Adrenal gland (tissue), 12 donors: ENCODE measurements around the gene LRCH1. TPM values are rescaled to one million over a fixed set of nuclear protein-coding genes. Genes with fewer than 3 reads are reported as not detected.

ENCODE experiments used
- DNase-seq, 7 donors: peaks; one replicate each; pipeline ENCODE4 v3.0.0-alpha.2; 2019 to 2020
- H3K27ac ChIP-seq, 5 donors: fragments of 200-600 bp; sonication (generic) in 4 of 5; 1 replicate in 3 of 5; 2 replicates in 2 of 5; pipeline versions ENCODE4 v1.5.1 to v1.8.0; 2016 to 2020; ENCODE audit warnings: mild to moderate bottlenecking in 1 of 5
- H3K27me3 ChIP-seq: fragments of 200-600 bp; 2 replicates; pipeline ENCODE4 v1.8.0; 2021
- H3K36me3 ChIP-seq, 2 donors: fragments of 200-600 bp; replicated peaks in 1 of 2; 1 replicate in 1 of 2; 2 replicates in 1 of 2; pipeline versions ENCODE4 v1.5.1 to v1.8.0; 2018 to 2022
- H3K4me1 ChIP-seq, 2 donors: fragments of 200-600 bp; replicated peaks in 1 of 2; 1 replicate in 1 of 2; 2 replicates in 1 of 2; pipeline versions ENCODE4 v1.5.1 to v1.8.0; 2018 to 2021
- H3K4me3 ChIP-seq, 4 donors: fragments of 200-600 bp; sonication (generic) in 3 of 4; one replicate each; pipeline ENCODE4 v1.5.1; 2016 to 2018
- H3K9me3 ChIP-seq, 3 donors: fragments of 200-600 bp; sonication (generic) in 1 of 3; replicated peaks in 1 of 3; 1 replicate in 2 of 3; 2 replicates in 1 of 3; pipeline versions ENCODE4 v1.5.1 to v1.8.0; 2016 to 2021
- CTCF ChIP-seq, 6 experiments: fragments of 450-650 bp in 4 of 6; fragments of 200-600 bp in 2 of 6; sonication (generic) in 1 of 6; IDR thresholded peaks; 1 replicate in 5 of 6; 2 replicates in 1 of 6; pipeline versions ENCODE4 v1.5.1 to v1.8.0; 2016 to 2021; ENCODE audit warnings: antibody characterized with exemption in 6 of 6, mild to moderate bottlenecking in 2 of 6, moderate library complexity in 1 of 6
- POLR2A ChIP-seq, 2 donors: fragments of 450-650 bp; IDR thresholded peaks; one replicate each; pipeline ENCODE4 v1.6.1; 2017; ENCODE audit warnings: antibody characterized with exemption in 2 of 2, mild to moderate bottlenecking in 2 of 2, moderate library complexity in 1 of 2
- WGBS, 4 donors: extraction: QIAGEN DNeasy Blood & Tissue Kit in 2 of 4; methylation state at CpG; one replicate each; pipeline versions ENCODE4 v1.1.5 to v1.1.7; 2013 to 2017; 5-methylcytosine and 5-hydroxymethylcytosine counted together
- intact Hi-C, 2 donors: fragments of 100-400 bp; cut with DNase I; formaldehyde crosslinking; loops; one replicate each; pipeline versions ENCODE4 v1.14.1 to v1.15.0; 2022 to 2023
- polyA plus RNA-seq, 3 donors: library from polyadenylated mRNA; stranded (reverse); fragments of 200-250 nt in 2 of 3; fragments of 350-450 nt in 1 of 3; fragmentation: Illumina TruSeq in 1 of 3; extraction: RNeasy Lipid Tissue Mini Kit (QIAGEN cat#74804) in 1 of 3; gene quantifications; one replicate each; pipeline ENCODE4 v1.2.3, GENCODE V29; 2013 to 2014
- total RNA-seq, 9 donors: library from RNA; depleted of rRNA in 4 of 9; stranded (reverse); fragments of >200 nt in 4 of 9; fragments of 120-200 nt in 1 of 9; fragmentation: NEBNext Ultra II Directional in 1 of 9; extraction: Animal tissue kit (Norgen Biotek cat#: 25700) in 1 of 9; gene quantifications; one replicate each; pipeline versions ENCODE4 v1.1.0 to v1.2.4, GENCODE V29; 2013 to 2023
- donor health status: healthy with polysubstance abuse.
- donor health status: Bipolar disorder and iron deficiency.
- donor health status: DM: yes; HTN: yes; CAD: no.
- donor health status: DM: no; HTN: no; CAD: no.
- donor health status: DM: no; HTN: no; CAD: no.
- donor health status: DM: yes; HTN: yes; CAD: no.

LRCH1 gene
- total and polyA plus RNA-seq, 12 donors, result 2.8 to 13.6 (median 8.4) TPM

GRCh38 chr13:46717275-46717674 lies 164.3 kb downstream of the LRCH1 start:
- H3K36me3 ChIP-seq, result no peaks in the 10 kb centered on the region
- 61 to 81% (median 67%) methylated on average over 4 of the region's 4 CpGs for WGBS, 4 donors
- H3K4me1 ChIP-seq, result peaks cover 0 to 7% of the 10 kb centered on the region in 2 donors

GRCh38 chr13:46717856-46718255 lies 164.9 kb downstream of the LRCH1 start:
- H3K27me3 ChIP-seq, result no peaks in the 10 kb centered on the region
- 52 to 72% (median 60%) methylated on average over 2 of the region's 2 CpGs for WGBS, 4 donors
- H3K4me1 ChIP-seq, result peaks cover 0 to 7% of the 10 kb centered on the region in 2 donors
- TF ChIP-seq CTCF (IDR thresholded peaks at IDR 0.05) (no peak), POLR2A (IDR thresholded peaks at IDR 0.05) (no peak)
- H3K27ac ChIP-seq, result no peak overlapping the region
- intact Hi-C loops, result loop anchor here in 1 of 2 donors (10.0 kb wide), 1 partner anchor 223 kb away; no protein-coding TSS in a partner anchor
- no peak overlapping the region for H3K4me3 ChIP-seq
- no peak for DNase-seq
- no peaks in the 10 kb centered on the region for H3K9me3 ChIP-seq
- no peaks in the 10 kb centered on the region for H3K36me3 ChIP-seq

More at GRCh38 chr13:46717275-46717674, 164.3 kb downstream of the LRCH1 start:
- DNase-seq, result no peak
- no peaks in the 10 kb centered on the region for H3K9me3 ChIP-seq
- H3K4me3 ChIP-seq, result no peak overlapping the region
- no peaks in the 10 kb centered on the region for H3K27me3 ChIP-seq
- intact Hi-C loops, result loop anchor here in 1 of 2 donors (10.0 kb wide), 1 partner anchor 222 kb away; no protein-coding TSS in a partner anchor
- no peak overlapping the region for H3K27ac ChIP-seq
- TF ChIP-seq CTCF (IDR thresholded peaks at IDR 0.05) (no peak), POLR2A (IDR thresholded peaks at IDR 0.05) (no peak)

- no peak for DNase-seq
- intact Hi-C loops, result loop anchor here (5.0 kb wide), 2 partner anchors 168 to 228 kb away; partner anchors contain the start of gene LRCH1 (in 2 of the 2)
- TF ChIP-seq CTCF (IDR thresholded peaks at IDR 0.05), result no peak
- TF ChIP-seq POLR2A (IDR thresholded peaks at IDR 0.05), result no peak
- Histone ChIP-seq H3K27ac (no peak overlapping the region), H3K27me3 (no peaks in the 10 kb centered on the region), H3K36me3 (peaks cover 0 to 18% of the 10 kb centered on the region in 2 donors), H3K4me3 (no peak overlapping the region), H3K4me1 (peaks cover 0 to 7% of the 10 kb centered on the region in 2 donors), H3K9me3 (no peaks in the 10 kb centered on the region)
- 91 to 98% (median 96%) methylated on average over 7 to 8 of the region's 8 CpGs for WGBS, 4 donors
Measured at GRCh38 chr13:46720189-46720588, 167.2 kb downstream of the LRCH1 start.

GRCh38 chr13:46721054-46721453 lies 168.1 kb downstream of the LRCH1 start:
- H3K4me1 ChIP-seq, result peaks cover 0 to 7% of the 10 kb centered on the region in 2 donors
- no peak overlapping the region for H3K4me3 ChIP-seq
- H3K9me3 ChIP-seq, result no peaks in the 10 kb centered on the region
- H3K27ac ChIP-seq, result no peak overlapping the region
- H3K36me3 ChIP-seq, result peaks cover 0 to 20% of the 10 kb centered on the region in 2 donors
- intact Hi-C loops, result loop anchor here (5.0 kb wide), 2 partner anchors 169 to 229 kb away; partner anchors contain the start of gene LRCH1 (in 2 of the 2)
- WGBS, 4 donors, result 19 to 25% (median 21%) methylated on average over 4 of the region's 4 CpGs
- TF ChIP-seq CTCF (IDR thresholded peaks at IDR 0.05) (peak; percentile 40 to 89 (median 76)), POLR2A (IDR thresholded peaks at IDR 0.05) (no peak)
- no peaks in the 10 kb centered on the region for H3K27me3 ChIP-seq
- peak in 6 of 7 donors; percentile 34 to 71 (median 52) for DNase-seq
